Panc1 (cell line): ENCODE data around the gene NOTCH4. TPM values are rescaled to one million over a fixed set of nuclear protein-coding genes. Genes with fewer than 3 reads are reported as not detected.

Experiments
- ATAC-seq: fragments of 200-7000 bp; cut with Tn5 transposase; 2 replicates; pipeline ENCODE4 v1.9.1; 2020; ENCODE audit warnings: mild to moderate bottlenecking, moderate library complexity
- Bru-seq: library from RNA; stranded (reverse); fragments of 400-500 nt; gene quantifications from one replicate; lab custom pipeline; 2021; lab: Mats Ljungman, UMichigan
- BruChase-seq, 2 experiments: library from RNA; stranded (reverse); fragments of 400-500 nt; gene quantifications; one replicate each; lab custom pipeline; 2021; lab: Mats Ljungman, UMichigan
- BruUV-seq: library from RNA; stranded (reverse); fragments of 400-500 nt; replicated peaks from 2 replicates; lab custom pipeline; 2021; lab: Mats Ljungman, UMichigan
- CTCF ChIA-PET: fragments of 300-600 bp; sonication (Branson Sonifier 250); formaldehyde crosslinking; loops from one replicate; lab custom pipeline; 2022; ENCODE audit warnings: antibody characterized with exemption; lab: Charles Lee
- POLR2A ChIA-PET: fragments of 300-600 bp; sonication (Branson Sonifier 250); formaldehyde crosslinking; loops from one replicate; lab custom pipeline; 2022; ENCODE audit warnings: antibody characterized with exemption; lab: Charles Lee
- DNase-seq: peaks from one replicate; pipeline ENCODE4 v3.0.0-alpha.2; 2010; ENCODE audit warnings: low read depth, low spot score
- H3K27ac ChIP-seq: 2 replicates; pipeline ENCODE4 v1.5.1; 2011; ENCODE audit warnings: mild to moderate bottlenecking, low read length, inconsistent platforms
- H3K27me3 ChIP-seq: fragments of 200-500 bp; sonication (Bioruptor generic); 2 replicates; pipeline ENCODE4 v1.6.0; 2014; ENCODE audit warnings: low read length, inconsistent platforms; ENCODE audit not compliant: control insufficient read depth, insufficient read depth
- H3K36me3 ChIP-seq: fragments of 200-500 bp; sonication (Bioruptor generic); 2 replicates; pipeline ENCODE4 v1.5.1; 2014; ENCODE audit warnings: inconsistent platforms, mild to moderate bottlenecking, low read length, moderate library complexity; ENCODE audit not compliant: control insufficient read depth, insufficient read depth
- H3K4me1 ChIP-seq: 2 replicates; pipeline ENCODE4 v1.5.1; 2011; ENCODE audit warnings: inconsistent platforms, mild to moderate bottlenecking, low read length, moderate library complexity; ENCODE audit not compliant: control insufficient read depth, insufficient read depth
- H3K4me3 ChIP-seq, 2 experiments: 2 replicates each; pipeline ENCODE4 v1.5.1; 2011 to 2012; ENCODE audit warnings: low read depth in 2 of 2, low read length in 2 of 2, mild to moderate bottlenecking in 2 of 2, inconsistent platforms in 1 of 2, moderate library complexity in 1 of 2
- H3K9me3 ChIP-seq: fragments of 200-500 bp; sonication (Bioruptor generic); 2 replicates; pipeline ENCODE4 v1.5.1; 2014; ENCODE audit warnings: low read depth, mild to moderate bottlenecking, inconsistent platforms, low read length, moderate library complexity; ENCODE audit not compliant: control insufficient read depth, insufficient read depth
- CTCF ChIP-seq: fragments of 450-650 bp; IDR thresholded peaks from 2 replicates; pipeline ENCODE4 v1.5.1; 2017; ENCODE audit warnings: mild to moderate bottlenecking
- POLR2AphosphoS5 ChIP-seq: IDR thresholded peaks from 2 replicates; pipeline ENCODE4 v1.6.1; 2012; ENCODE audit warnings: mild to moderate bottlenecking, low read depth, low read length, moderate library complexity
- REST ChIP-seq, 2 experiments: IDR thresholded peaks; 2 replicates each; pipeline ENCODE4 v1.6.1; 2011 to 2012; ENCODE audit warnings: low read depth in 2 of 2, control low read depth in 1 of 2, low read length in 1 of 2, mild to moderate bottlenecking in 1 of 2, moderate library complexity in 1 of 2; ENCODE audit not compliant: insufficient read depth in 1 of 2
- SIN3A ChIP-seq: IDR thresholded peaks from 2 replicates; pipeline ENCODE4 v1.6.1; 2012; ENCODE audit warnings: low read depth, mild to moderate bottlenecking, low read length, moderate library complexity, borderline replicate concordance; ENCODE audit not compliant: insufficient read depth
- TCF7L2 ChIP-seq: IDR thresholded peaks from 2 replicates; pipeline ENCODE4 v1.6.1; 2011; ENCODE audit warnings: mild to moderate bottlenecking, low read depth, low read length, inconsistent platforms
- in situ Hi-C: cut with HindIII; loops from 2 replicates; pipeline ENCODE4 v1.10.0; 2016; ENCODE audit warnings: low sequenced_read_pairs, low pct_unique_long_range_greater_than_20kb
- intact Hi-C: fragments of 100-400 bp; cut with micrococcal nuclease; formaldehyde crosslinking; loops from one replicate; pipeline ENCODE4 v1.10.0; 2022; ENCODE audit not compliant: unreplicated experiment
- long read RNA-seq: library from polyadenylated mRNA; unstranded; transcript quantifications from one replicate; pipeline ENCODE4 v2.0.0, GENCODE V29; 2021; ENCODE audit not compliant: unreplicated experiment
- polyA plus RNA-seq: library from polyadenylated mRNA; unstranded; fragments of >200 nt; gene quantifications from one replicate; pipeline ENCODE4 v1.2.1, GENCODE V29; 2012; ENCODE audit warnings: missing spikeins; ENCODE audit not compliant: insufficient read length
- total RNA-seq: library from RNA; stranded (reverse); gene quantifications from one replicate; pipeline ENCODE4 v1.2.1, GENCODE V29; 2021; ENCODE audit not compliant: unreplicated experiment

The NOTCH4 gene
- total RNA-seq (2.0 TPM), Bru-seq, nascent RNA (percentile 17 among the genes with signal in this experiment), BruChase-seq, experiment 1, labeled RNA remaining after a 2-hour chase (percentile 21 among the genes with signal in this experiment), BruChase-seq, experiment 2, labeled RNA remaining after a 6-hour chase (percentile 28 among the genes with signal in this experiment)
- 2.0 TPM for polyA plus RNA-seq
- long read RNA-seq, partial matches to known transcripts = 3 of 4 reads
- long read RNA-seq, other reads (novel, unspliced or antisense) = 1 of 4 reads

GRCh38 chr6:32223258-32224235, at the start of gene NOTCH4:
TSS of gene NOTCH4 (minus strand) at chr6:32224067. CDS start at chr6:32223928, 139 bp downstream.
- no TSS peak for BruUV-seq
- CTCF ChIA-PET = no interaction called here
- no peak within 1 kb of the TSS for H3K4me3 ChIP-seq

More at GRCh38 chr6:32223258-32224235, at the start of gene NOTCH4:
- no peaks in the 10 kb centered on the region for H3K9me3 ChIP-seq
- in situ Hi-C loops (no loop called here), intact Hi-C loops (no loop called here)
- DNase-seq (no peak), ATAC-seq (no peak)
- no peaks in the 10 kb centered on the region for H3K36me3 ChIP-seq
- POLR2A ChIA-PET = no interaction called here
- no peaks in the 10 kb centered on the region for H3K4me1 ChIP-seq
- no peak within 1 kb of the TSS for H3K27ac ChIP-seq
- TF ChIP-seq SIN3A (no peak), POLR2AphosphoS5 (no peak), CTCF (no peak), TCF7L2 (no peak), REST (IDR thresholded peaks at IDR 0.05; ENCODE audit: insufficient read depth in 1 of 2, low read depth in 2 of 2, low read length in 1 of 2) (no peak)
- H3K27me3 ChIP-seq = no peaks in the 10 kb centered on the region
